ENCODE results near the gene CYTH4. TPM values are rescaled to one million over a fixed set of nuclear protein-coding genes. Genes with fewer than 3 reads are reported as not detected.

The CYTH4 gene
- total and polyA plus RNA-seq, 2 of the 8 experiments (the other 6 are each of a cell fraction or from before 2014, with no cell fraction given), result 0.09 TPM; not detected in 1

DNA sequence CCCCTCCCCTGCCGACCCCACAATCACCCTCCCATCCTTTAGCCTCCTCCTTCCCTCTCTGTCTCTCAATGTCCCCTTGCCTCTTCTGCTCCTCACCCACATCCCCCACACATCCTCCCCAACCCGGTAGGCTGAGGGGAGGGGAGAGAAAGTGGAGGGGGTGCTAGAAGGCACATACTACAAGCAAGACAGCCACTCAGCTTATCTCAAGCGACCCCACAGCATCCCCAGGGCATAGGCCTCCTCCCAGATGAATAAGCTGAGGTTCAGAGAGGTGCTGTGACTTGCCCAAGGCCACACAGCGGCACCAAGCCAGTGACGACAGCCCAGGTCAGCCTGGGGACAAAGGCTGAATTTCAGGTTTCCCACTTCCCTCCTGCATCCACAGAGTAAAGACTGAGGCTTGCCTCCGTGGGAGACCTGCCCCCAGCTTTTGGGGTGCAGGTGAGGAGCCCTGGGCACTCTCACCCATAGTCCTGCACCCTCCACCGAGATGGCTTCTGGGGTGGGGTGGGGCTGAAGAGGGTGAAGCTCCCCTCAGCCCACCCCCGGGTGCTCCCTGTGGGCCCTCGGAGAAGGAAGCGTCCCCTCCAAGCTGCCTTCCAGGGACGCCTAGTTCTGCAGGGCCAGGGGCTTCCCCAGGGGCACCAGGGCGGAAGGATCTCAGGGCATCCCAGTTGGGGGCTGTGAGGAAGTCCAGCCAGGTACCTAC is 38.8 kb upstream of the CYTH4 start:
- H2BK15ac ChIP-seq (ENCODE audit: low read length), result no peak overlapping the region; the same call in 1 of the 2 replicates
- H4K91ac ChIP-seq (replicated peaks; ENCODE audit: insufficient read length, low read length), result no peak overlapping the region
- H3K56ac ChIP-seq (replicated peaks; ENCODE audit: insufficient read length, low read depth, low read length), result no peak overlapping the region
- H4K8ac ChIP-seq (ENCODE audit: extremely low read depth, insufficient read depth, low read length), result peak overlapping the region; percentile 43; the same call in 1 of the 2 replicates
- H3K18ac ChIP-seq (ENCODE audit: extremely low read depth, low read length), result peak overlapping the region; percentile 60; the same call in 1 of the 2 replicates
- H2AK5ac ChIP-seq (ENCODE audit: low read depth, low read length), result no peak overlapping the region
- no peak overlapping the region for H2AFZ ChIP-seq (ENCODE audit: low read length)
- peaks cover 4% of the 10 kb centered on the region; the same call in 1 of the 2 replicates for H3K23me2 ChIP-seq (ENCODE audit: low read depth, low read length)
- H3K9me3 ChIP-seq (ENCODE audit: insufficient read depth in 2 of 2, low read depth in 1 of 2, low read length in 1 of 2), result no peaks in the 10 kb centered on the region
- H3K4ac ChIP-seq (replicated peaks; ENCODE audit: insufficient read length, low read depth, low read length), result no peak overlapping the region
- H3K27me3 ChIP-seq (replicated peaks in 1 of 4; ENCODE audit: control insufficient read depth in 3 of 4, extremely low read depth in 1 of 4, insufficient read depth in 3 of 4, low read length in 3 of 4), result no peaks in the 10 kb centered on the region
- WGBS, 2 experiments (ENCODE audit: extremely low coverage in 1 of 2, insufficient coverage in 1 of 2, insufficient read length in 1 of 2, insufficient replicate concordance in 2 of 2, low coverage in 1 of 2, low lambda C conversion rate in 2 of 2, missing lambda C conversion rate in 1 of 2), result 86% methylated on average over 9 of the region's 12 CpGs; no CpG with 5 or more reads in 1 of the 2 experiments
- POLR2A ChIA-PET (ENCODE audit: partially characterized antibody), result interaction anchor here (0.8 to 0.9 kb wide), 2 partner anchors 14 to 16 kb away, joined by 3 read pairs; no protein-coding TSS in a partner anchor
- H2BK120ac ChIP-seq (replicated peaks; ENCODE audit: low read depth, low read length), result no peak overlapping the region
- no peak for DNase-seq (ENCODE audit: low read depth in 1 of 2, low spot score in 2 of 2)
- peak overlapping the region; percentile 29 for H4K5ac ChIP-seq (ENCODE audit: insufficient read length, low read depth, low read length)
- no peak overlapping the region for H3K14ac ChIP-seq (ENCODE audit: insufficient read length)
- H2BK12ac ChIP-seq (ENCODE audit: low read depth, low read length), result 0 out of 2 replicates have a peak overlapping the region, but pooled peaks have one; percentile 68
- H3K79me1 ChIP-seq (ENCODE audit: low read depth, low read length), result no peaks in the 10 kb centered on the region
- H3K79me2 ChIP-seq (ENCODE audit: control insufficient read depth in 1 of 2, insufficient read depth in 2 of 2, low read length in 2 of 2), result no peaks in the 10 kb centered on the region
- CTCF ChIA-PET (ENCODE audit: partially characterized antibody), result interaction anchor here (1.1 to 9.1 kb wide), 7 partner anchors 13 to 117 kb away, joined by 3 to 97 read pairs (median 5); no protein-coding TSS in a partner anchor
- no peak overlapping the region for H3K4me3 ChIP-seq (ENCODE audit: extremely low read depth in 1 of 4, insufficient read depth in 2 of 4, low read depth in 3 of 4, low read length in 4 of 4)
- no peak overlapping the region for H3K27ac ChIP-seq (ENCODE audit: low read depth, low read length)
- no peaks in the 10 kb centered on the region for H3K36me3 ChIP-seq (ENCODE audit: control insufficient read depth in 2 of 4, insufficient read depth in 4 of 4, low read length in 3 of 4)
- H3K4me2 ChIP-seq (ENCODE audit: insufficient read depth in 1 of 2, low read depth in 2 of 2, low read length in 2 of 2), result peak overlapping the region; percentile 45 to 60; a peak in 2 of 4 replicates
- peaks cover 0 to 17% (median 6%) of the 10 kb centered on the region in 4 experiments; a peak in 6 of 7 replicates for H3K4me1 ChIP-seq (replicated peaks in 1 of 4; ENCODE audit: control insufficient read depth in 3 of 4, insufficient read depth in 4 of 4, low read length in 3 of 4)
- H3K9ac ChIP-seq (replicated peaks in 1 of 4; ENCODE audit: extremely low read depth in 1 of 4, low read depth in 3 of 4, low read length in 3 of 4), result no peak overlapping the region
- H2BK5ac ChIP-seq (ENCODE audit: low read depth, low read length), result peak overlapping the region; percentile 49; the same call in 1 of the 2 replicates
- TF ChIP-seq, protein P1, sequence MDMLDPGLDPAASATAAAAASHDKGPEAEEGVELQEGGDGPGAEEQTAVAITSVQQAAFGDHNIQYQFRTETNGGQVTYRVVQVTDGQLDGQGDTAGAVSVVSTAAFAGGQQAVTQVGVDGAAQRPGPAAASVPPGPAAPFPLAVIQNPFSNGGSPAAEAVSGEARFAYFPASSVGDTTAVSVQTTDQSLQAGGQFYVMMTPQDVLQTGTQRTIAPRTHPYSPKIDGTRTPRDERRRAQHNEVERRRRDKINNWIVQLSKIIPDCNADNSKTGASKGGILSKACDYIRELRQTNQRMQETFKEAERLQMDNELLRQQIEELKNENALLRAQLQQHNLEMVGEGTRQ (IDR thresholded peaks at IDR 0.05; ENCODE audit: low read length), result no peak
- TF ChIP-seq SAP30 (IDR thresholded peaks at IDR 0.05; ENCODE audit: insufficient read depth, insufficient replicate concordance, low read length), result no peak
- H2BK20ac ChIP-seq (ENCODE audit: low read length), result no peak overlapping the region
- no peak for FAIRE-seq
- H3K23ac ChIP-seq (ENCODE audit: insufficient read length), result no peak overlapping the region
- no peaks in the 10 kb centered on the region for H4K20me1 ChIP-seq (replicated peaks in 1 of 2; ENCODE audit: control insufficient read depth in 1 of 2, insufficient read depth in 2 of 2, low read length in 2 of 2)

Measured in H1 (cell line).